ENCODE data around the gene PITPNM1. TPM values are rescaled to one million over a fixed set of nuclear protein-coding genes. Genes with fewer than 3 reads are reported as not detected.

Gene PITPNM1
- total RNA-seq, 4 donors from 2014 or later, result 22.8 to 52.6 (median 47.2) TPM

- 90 to 93% methylated on average over 4 of the region's 4 CpGs for WGBS, 2 donors
- no peaks in the 10 kb centered on the region for H3K27me3 ChIP-seq
- no peak for TF ChIP-seq CTCF (IDR thresholded peaks at IDR 0.05)
- no peak for TF ChIP-seq POLR2A (IDR thresholded peaks at IDR 0.05)
- H3K9me3 ChIP-seq, result no peaks in the 10 kb centered on the region
- no peak overlapping the region for H3K27ac ChIP-seq
- H3K4me3 ChIP-seq (replicated peaks in 1 of 3), result no peak overlapping the region
- H3K4me1 ChIP-seq, result peaks cover 3 to 7% of the 10 kb centered on the region in 2 donors
- intact Hi-C loops (cut with DNase I), result no loop called here
- no peak for DNase-seq
- no peaks in the 10 kb centered on the region for H3K36me3 ChIP-seq
These were observed 34.4 kb upstream of the PITPNM1 start for GRCh38 chr11:67539550-67539949.

- no peak for DNase-seq
- TF ChIP-seq CTCF (IDR thresholded peaks at IDR 0.05), result no peak
- no peak for TF ChIP-seq POLR2A (IDR thresholded peaks at IDR 0.05)
- 88% methylated on average over 9 to 10 of the region's 10 CpGs for WGBS, 2 donors
- Histone ChIP-seq H3K9me3 (no peaks in the 10 kb centered on the region), H3K27ac (no peak overlapping the region), H3K4me1 (peaks cover 0 to 1% of the 10 kb centered on the region in 2 donors), H3K4me3 (replicated peaks in 1 of 3) (no peak overlapping the region), H3K36me3 (no peaks in the 10 kb centered on the region), H3K27me3 (no peaks in the 10 kb centered on the region)
- intact Hi-C loops (cut with DNase I), result no loop called here
These were observed 33.8 kb upstream of the PITPNM1 start for GRCh38 chr11:67538823-67539505.

GRCh38 chr11:67538306-67538705, 33.1 kb upstream of the PITPNM1 start:
- TF ChIP-seq POLR2A (IDR thresholded peaks at IDR 0.05) (no peak), CTCF (IDR thresholded peaks at IDR 0.05) (no peak)
- Histone ChIP-seq H3K27ac (no peak overlapping the region), H3K4me1 (no peaks in the 10 kb centered on the region), H3K9me3 (no peaks in the 10 kb centered on the region), H3K36me3 (no peaks in the 10 kb centered on the region), H3K4me3 (replicated peaks in 1 of 3) (no peak overlapping the region), H3K27me3 (no peaks in the 10 kb centered on the region)
- 68 to 70% methylated on average over 6 of the region's 6 CpGs for WGBS, 2 donors
- no peak for DNase-seq
- intact Hi-C loops (cut with DNase I), result no loop called here

- no peaks in the 10 kb centered on the region for H3K4me1 ChIP-seq
- no peak for TF ChIP-seq POLR2A (IDR thresholded peaks at IDR 0.05)
- no peak for TF ChIP-seq CTCF (IDR thresholded peaks at IDR 0.05)
- no peaks in the 10 kb centered on the region for H3K27me3 ChIP-seq
- no peak for DNase-seq
- WGBS, 2 donors, result 94 to 95% methylated on average over 1 of the region's 1 CpG
- no peak overlapping the region for H3K27ac ChIP-seq
- no peaks in the 10 kb centered on the region for H3K36me3 ChIP-seq
- intact Hi-C loops (cut with DNase I), result no loop called here
- no peaks in the 10 kb centered on the region for H3K9me3 ChIP-seq
- no peak overlapping the region for H3K4me3 ChIP-seq (replicated peaks in 1 of 3)
These were observed 30.4 kb upstream of the PITPNM1 start for GRCh38 chr11:67535561-67535960.

GRCh38 chr11:67534070-67534679, 29.0 kb upstream of the PITPNM1 start:
- intact Hi-C loops (cut with DNase I), result no loop called here
- H3K27ac ChIP-seq, result no peak overlapping the region
- DNase-seq, result no peak
- no peaks in the 10 kb centered on the region for H3K36me3 ChIP-seq
- no peaks in the 10 kb centered on the region for H3K27me3 ChIP-seq
- TF ChIP-seq POLR2A (IDR thresholded peaks at IDR 0.05), result no peak
- no peak for TF ChIP-seq CTCF (IDR thresholded peaks at IDR 0.05)
- 34 to 35% methylated on average over 4 of the region's 4 CpGs for WGBS, 2 donors
- no peak overlapping the region for H3K4me3 ChIP-seq (replicated peaks in 1 of 3)
- H3K9me3 ChIP-seq, result no peaks in the 10 kb centered on the region
- H3K4me1 ChIP-seq, result no peaks in the 10 kb centered on the region

All from thyroid gland (tissue), 4 donors.